OCI-LY3 (cell line): Measurements from ENCODE around the gene DZIP1L.

Source experiments
- CTCF ChIP-seq: fragments of 200-600, 300-600 bp; sonication (generic); IDR thresholded peaks from 2 replicates; pipeline ENCODE4 v1.5.1; 2014; ENCODE audit warnings: antibody characterized with exemption, low read length, low read depth
- EZH2phosphoT487 ChIP-seq: fragments of 200-600 bp; shearing (Covaris generic); IDR thresholded peaks from 2 replicates; pipeline ENCODE4 v1.6.1; 2018; ENCODE audit warnings: antibody characterized with exemption, mixed run types, low read depth

- TF ChIP-seq CTCF (no peak), EZH2phosphoT487 (no peak)
Observed at GRCh38 chr3:138046955-138047354, 68.5 kb downstream of the DZIP1L start.
